Gastroesophageal sphincter (tissue), 3 donors: ENCODE data around the gene FAM110C.

ENCODE experiments used
- CTCF ChIP-seq, 4 experiments: fragments of 200-600 bp in 2 of 4; fragments of 450-650 bp in 2 of 4; sonication (generic) in 1 of 4; IDR thresholded peaks; one replicate each; pipeline ENCODE4 v1.5.1; 2017 to 2019; ENCODE audit warnings: antibody characterized with exemption in 4 of 4, mild to moderate bottlenecking in 2 of 4, moderate library complexity in 2 of 4
- POLR2A ChIP-seq, 2 donors: fragments of 450-650 bp; IDR thresholded peaks; one replicate each; pipeline ENCODE4 v1.6.1; 2017; ENCODE audit warnings: antibody characterized with exemption in 2 of 2, mild to moderate bottlenecking in 2 of 2, moderate library complexity in 1 of 2

DNA sequence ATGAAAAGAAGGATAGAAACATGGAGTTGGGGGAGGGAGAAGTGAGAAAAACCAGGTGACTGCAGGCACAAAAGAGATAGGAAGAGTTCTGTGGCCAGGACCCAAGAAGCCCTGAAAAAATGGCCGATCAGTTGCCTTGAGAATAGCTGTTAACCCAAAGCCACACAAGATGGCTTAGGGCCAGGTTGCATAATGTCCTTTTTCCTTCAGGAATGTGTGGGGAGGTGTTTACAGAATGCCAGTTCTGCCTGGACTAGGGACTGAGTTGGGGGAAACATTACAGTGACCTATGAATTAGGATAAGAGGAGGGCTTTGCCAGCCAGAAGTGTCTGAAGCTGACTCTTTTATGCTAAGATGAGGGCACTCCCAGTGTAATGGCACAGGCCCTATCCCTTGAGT, 17.1 kb downstream of the FAM110C start:
- no peak for TF ChIP-seq POLR2A (IDR thresholded peaks at IDR 0.05)
- TF ChIP-seq CTCF (IDR thresholded peaks at IDR 0.05): no peak
